Parathyroid adenoma (tissue), 2 donors: Measurements from ENCODE around the gene PLD6.

Source experiments
- H2AFZ ChIP-seq: fragments of 300-600 bp; sonication (generic); one replicate; pipeline ENCODE4 v1.7.0; 2017; ENCODE audit warnings: antibody characterized with exemption, mild to moderate bottlenecking
- H3K27ac ChIP-seq: fragments of 300-600 bp; sonication (generic); one replicate; pipeline ENCODE4 v1.7.0; 2017
- H3K27me3 ChIP-seq: fragments of 300-600 bp; sonication (generic); one replicate; pipeline ENCODE4 v1.7.0; 2017; ENCODE audit warnings: low read length; ENCODE audit not compliant: control insufficient read depth, insufficient read depth
- H3K36me3 ChIP-seq: fragments of 300-600 bp; sonication (generic); one replicate; pipeline ENCODE4 v1.7.0; 2017; ENCODE audit warnings: low read length; ENCODE audit not compliant: control insufficient read depth, insufficient read depth
- H3K4me1 ChIP-seq: fragments of 300-600 bp; sonication (generic); one replicate; pipeline ENCODE4 v1.7.0; 2017; ENCODE audit warnings: control low read depth
- H3K4me2 ChIP-seq: fragments of 300-600 bp; sonication (generic); one replicate; pipeline ENCODE4 v1.7.0; 2017; ENCODE audit warnings: low read length
- H3K4me3 ChIP-seq: fragments of 300-600 bp; sonication (generic); one replicate; pipeline ENCODE4 v1.7.0; 2017; ENCODE audit warnings: low read depth, low read length
- H3K79me2 ChIP-seq: fragments of 300-600 bp; sonication (generic); one replicate; pipeline ENCODE4 v1.7.0; 2017; ENCODE audit warnings: control low read depth
- H3K9ac ChIP-seq: fragments of 300-600 bp; sonication (generic); one replicate; pipeline ENCODE4 v1.7.0; 2017; ENCODE audit warnings: mild to moderate bottlenecking
- H3K9me3 ChIP-seq: fragments of 300-600 bp; sonication (generic); one replicate; pipeline ENCODE4 v1.7.0; 2017; ENCODE audit warnings: low read length; ENCODE audit not compliant: control insufficient read depth
- CTCF ChIP-seq: fragments of 300-600 bp; sonication (generic); IDR thresholded peaks from one replicate; pipeline ENCODE4 v1.7.0; 2017; ENCODE audit warnings: antibody characterized with exemption, mild to moderate bottlenecking
- donor health status: primary hyperparathyroidism.

PLD6 gene

DNA sequence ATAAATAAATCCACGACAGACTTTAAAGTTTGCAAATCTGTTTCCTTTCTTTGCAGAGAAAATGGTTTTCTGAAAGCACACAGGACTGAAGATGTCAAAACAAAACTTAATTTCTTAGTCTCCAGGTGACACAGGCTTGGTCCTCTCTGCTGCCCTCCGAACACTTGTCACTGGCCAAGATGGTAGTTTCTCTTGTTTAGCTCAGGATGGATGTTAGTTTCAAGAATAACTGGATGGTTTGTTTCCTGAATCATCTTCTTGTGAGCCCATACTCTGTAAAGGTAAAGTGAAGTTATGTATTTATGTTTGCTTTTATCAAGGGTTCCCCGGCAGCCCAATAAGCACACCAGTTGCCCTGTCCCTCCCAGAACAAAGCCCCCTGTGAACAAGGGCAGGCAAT is 40.7 kb upstream of the PLD6 start:
- H3K9me3 ChIP-seq = no peaks in the 10 kb centered on the region
- no peak overlapping the region for H3K27ac ChIP-seq
- no peak overlapping the region for H3K4me2 ChIP-seq
- no peak for TF ChIP-seq CTCF
- no peaks in the 10 kb centered on the region for H3K27me3 ChIP-seq
- no peaks in the 10 kb centered on the region for H3K79me2 ChIP-seq
- no peak overlapping the region for H2AFZ ChIP-seq
- no peak overlapping the region for H3K9ac ChIP-seq
- H3K36me3 ChIP-seq = no peaks in the 10 kb centered on the region
- no peaks in the 10 kb centered on the region for H3K4me1 ChIP-seq
- H3K4me3 ChIP-seq = no peak overlapping the region

DNA sequence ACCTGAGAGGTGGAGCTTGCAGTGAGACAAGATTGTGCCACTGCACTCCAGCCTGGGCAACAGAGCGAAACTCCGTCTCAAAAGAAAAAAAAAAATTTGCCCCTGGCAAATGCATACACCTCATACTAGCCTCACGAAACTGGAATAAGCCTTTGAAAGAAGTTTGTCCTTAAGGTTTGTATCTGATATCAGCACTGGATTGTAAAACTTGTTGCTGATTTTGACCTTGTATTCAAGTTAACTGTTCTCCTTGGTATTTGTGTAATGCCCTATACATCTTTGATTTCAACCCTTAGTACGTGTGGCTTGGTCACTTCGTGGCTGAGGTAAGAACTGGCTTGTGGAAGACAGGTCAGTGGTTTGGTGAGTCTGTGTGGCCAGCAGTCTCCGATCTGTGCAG is 37.0 kb upstream of the PLD6 start:
- no peaks in the 10 kb centered on the region for H3K27me3 ChIP-seq
- H3K4me3 ChIP-seq = no peak overlapping the region
- H3K27ac ChIP-seq = no peak overlapping the region
- H2AFZ ChIP-seq = no peak overlapping the region
- H3K4me1 ChIP-seq = no peaks in the 10 kb centered on the region
- H3K4me2 ChIP-seq = no peak overlapping the region
- no peaks in the 10 kb centered on the region for H3K79me2 ChIP-seq
- TF ChIP-seq CTCF = no peak
- H3K9me3 ChIP-seq = no peaks in the 10 kb centered on the region
- H3K9ac ChIP-seq = no peak overlapping the region
- H3K36me3 ChIP-seq = no peaks in the 10 kb centered on the region

DNA sequence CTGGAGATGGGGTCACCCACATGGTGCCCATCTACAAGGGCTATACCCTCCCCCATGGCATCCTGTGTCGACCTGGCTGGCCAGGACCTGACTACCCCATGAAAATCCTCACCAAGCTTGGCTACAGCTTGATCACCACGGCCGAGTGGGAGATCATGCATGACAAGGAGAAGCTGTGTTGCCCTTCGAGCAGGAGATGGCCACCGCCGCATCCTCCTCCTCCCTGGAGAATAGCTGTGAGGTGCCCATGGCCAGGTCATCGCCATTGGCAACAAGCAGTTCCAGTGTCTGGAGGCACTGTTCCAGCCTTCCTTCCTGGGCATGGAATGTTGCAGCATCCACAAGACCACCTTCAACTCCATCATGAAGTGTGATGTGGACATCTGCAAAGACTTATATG is 36.1 kb upstream of the PLD6 start:
- H3K9me3 ChIP-seq = no peaks in the 10 kb centered on the region

DNA sequence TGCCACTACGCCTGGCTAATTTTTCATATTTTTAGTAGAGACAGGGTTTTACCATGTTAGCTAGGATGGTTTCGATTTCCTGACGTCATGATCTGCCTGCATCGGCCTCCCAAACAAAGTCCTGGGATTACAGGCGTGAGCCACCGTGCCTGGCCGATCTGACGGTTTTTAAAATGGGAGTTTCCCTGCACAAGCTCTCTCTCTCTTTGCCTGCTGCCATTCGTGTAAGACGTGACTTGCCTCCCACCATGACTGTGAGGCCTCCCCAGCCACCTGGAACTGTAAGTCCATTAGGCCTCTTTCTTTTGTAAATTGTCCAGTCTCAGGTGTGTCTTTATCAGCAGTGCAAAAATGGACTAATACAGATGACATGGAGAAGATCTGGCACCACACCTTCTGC is 35.5 kb upstream of the PLD6 start:
- TF ChIP-seq CTCF = no peak
- no peaks in the 10 kb centered on the region for H3K27me3 ChIP-seq
- no peak overlapping the region for H3K4me2 ChIP-seq
- no peaks in the 10 kb centered on the region for H3K36me3 ChIP-seq
- no peak overlapping the region for H3K9ac ChIP-seq
- H3K9me3 ChIP-seq = no peaks in the 10 kb centered on the region
- H3K27ac ChIP-seq = no peak overlapping the region
- H2AFZ ChIP-seq = no peak overlapping the region
- peaks cover 6% of the 10 kb centered on the region for H3K79me2 ChIP-seq
- no peak overlapping the region for H3K4me3 ChIP-seq
- H3K4me1 ChIP-seq = no peaks in the 10 kb centered on the region

More for the DNA sequence above, 36.1 kb upstream of the PLD6 start:
- no peak for TF ChIP-seq CTCF
- Histone ChIP-seq H3K4me3 (no peak overlapping the region), H3K4me1 (no peaks in the 10 kb centered on the region), H3K36me3 (no peaks in the 10 kb centered on the region), H3K9ac (no peak overlapping the region), H3K4me2 (no peak overlapping the region), H2AFZ (no peak overlapping the region), H3K27ac (no peak overlapping the region), H3K27me3 (no peaks in the 10 kb centered on the region), H3K79me2 (peaks cover under 1% of the 10 kb centered on the region)

DNA sequence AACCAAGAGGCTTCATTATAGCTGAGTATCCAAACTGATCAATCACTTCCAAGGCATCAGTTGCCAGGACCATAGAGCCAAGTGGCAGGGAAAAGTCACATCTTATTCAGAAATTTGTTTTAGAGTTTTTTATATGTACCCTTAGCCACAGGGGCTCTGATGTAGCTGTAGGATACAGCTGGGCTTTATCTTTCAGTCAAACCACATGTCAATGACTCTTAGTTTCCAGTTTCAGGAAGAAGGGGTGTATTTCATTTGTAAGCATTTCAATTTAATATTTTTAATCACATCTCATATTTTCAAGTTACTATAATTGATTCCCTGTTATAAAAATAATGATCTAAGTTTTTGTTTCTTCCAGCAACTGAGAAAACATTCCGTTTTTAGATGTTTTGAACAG is 33.7 kb upstream of the PLD6 start:
- no peak overlapping the region for H3K4me2 ChIP-seq
- peaks cover 4% of the 10 kb centered on the region for H3K4me1 ChIP-seq
- H3K27ac ChIP-seq = no peak overlapping the region
- H3K36me3 ChIP-seq = no peaks in the 10 kb centered on the region
- H2AFZ ChIP-seq = no peak overlapping the region
- peaks cover 20% of the 10 kb centered on the region for H3K79me2 ChIP-seq
- H3K9me3 ChIP-seq = no peaks in the 10 kb centered on the region
- H3K9ac ChIP-seq = no peak overlapping the region
- no peak for TF ChIP-seq CTCF
- no peak overlapping the region for H3K4me3 ChIP-seq
- no peaks in the 10 kb centered on the region for H3K27me3 ChIP-seq
